Activated CD4-positive, CD25-positive, alpha-beta regulatory T cell treated with anti-CD3 and anti-CD28 coated beads, Interleukin-2, amount 50 U/mL, for 24 hours (primary cell): Measurements from ENCODE around the gene TSG101.

Experiments
- ATAC-seq, 2 donors: fragments of 150-1000 bp; cut with Tn5 transposase; one replicate each; pipeline ENCODE4 v1.10.0; 2021; ENCODE audit warnings: mild to moderate bottlenecking in 1 of 2, moderate library complexity in 1 of 2

TSG101 gene

DNA sequence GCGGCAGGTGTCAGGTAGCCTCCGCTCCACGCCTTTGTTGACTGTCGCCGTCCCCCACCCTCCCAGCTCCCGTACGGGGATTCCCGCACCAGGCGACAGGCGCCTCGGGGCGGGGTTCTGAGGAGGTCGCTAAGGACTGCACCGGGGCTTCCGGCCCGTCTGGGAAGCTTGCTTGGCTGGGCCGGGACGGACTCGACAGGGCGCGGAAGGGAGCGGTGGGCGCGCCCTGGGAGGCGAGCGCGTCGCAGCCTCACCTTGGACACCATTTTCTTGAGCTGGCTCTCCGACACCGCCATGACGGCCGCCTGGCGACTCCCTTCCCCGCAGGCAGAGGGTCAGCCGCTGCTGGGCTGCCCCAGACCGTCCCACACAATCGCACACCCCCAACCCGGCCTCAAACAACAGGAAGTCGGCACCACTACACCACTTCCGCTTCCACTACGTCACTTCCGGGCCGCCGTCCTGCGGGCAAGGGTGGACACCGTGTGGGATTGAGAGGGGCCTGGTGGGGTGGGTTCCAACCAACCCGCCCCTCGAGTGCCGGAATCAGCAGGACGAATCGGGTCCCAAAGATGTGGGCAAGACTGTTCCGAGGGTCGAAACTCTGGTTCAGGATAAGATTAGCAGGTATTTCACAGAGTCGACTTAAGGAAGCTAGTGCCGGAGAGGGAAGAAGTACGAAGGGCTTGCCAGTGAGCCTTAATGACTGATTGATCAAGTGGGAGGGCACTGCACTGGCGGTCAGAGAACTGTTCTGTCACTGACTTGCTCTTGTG, at the start of gene TSG101:
TSG101 (minus strand) TSS at position 422 of the 776 bp plus-strand sequence; CDS start at position 296, 126 bp downstream.
- peak; percentile 91 to 94 for ATAC-seq

DNA sequence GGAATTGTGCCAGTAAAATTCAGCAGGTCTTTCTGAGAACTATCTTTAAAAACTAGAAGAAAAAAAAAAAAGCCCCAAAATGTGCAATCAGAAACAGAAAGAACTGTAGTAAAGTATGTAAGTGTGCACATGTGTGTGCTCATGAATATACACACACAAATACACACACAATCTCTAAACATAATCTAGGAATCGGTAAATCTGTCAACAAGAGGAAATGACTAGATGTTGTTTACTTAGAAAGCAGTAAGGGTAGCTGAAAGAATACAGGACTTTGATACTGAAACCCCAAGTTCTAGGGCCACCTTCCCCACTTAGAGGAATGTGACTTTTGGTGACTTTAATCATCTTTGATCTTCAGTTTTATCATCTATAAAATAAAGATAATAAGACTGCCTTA, 48.6 kb upstream of the TSG101 start:
- no peak for ATAC-seq

DNA sequence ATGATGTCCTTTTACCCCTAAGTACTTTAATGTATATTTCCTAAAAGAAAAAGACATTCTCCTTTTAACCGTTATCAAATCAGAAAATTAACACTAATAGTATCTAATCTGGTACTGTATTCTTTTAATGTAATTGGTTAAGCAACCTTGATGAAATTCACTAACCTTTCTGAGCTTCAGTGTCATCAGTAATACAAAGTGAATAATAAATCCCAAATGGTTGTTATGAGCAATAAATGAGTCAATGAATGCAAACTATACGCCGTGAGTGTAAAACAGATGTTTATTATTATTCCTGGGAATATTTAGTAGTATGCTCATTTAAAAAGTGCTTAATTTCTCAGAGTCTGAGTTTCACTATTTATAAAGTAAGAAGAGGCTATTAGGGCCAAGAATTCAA, 40.3 kb upstream of the TSG101 start:
- no peak for ATAC-seq

DNA sequence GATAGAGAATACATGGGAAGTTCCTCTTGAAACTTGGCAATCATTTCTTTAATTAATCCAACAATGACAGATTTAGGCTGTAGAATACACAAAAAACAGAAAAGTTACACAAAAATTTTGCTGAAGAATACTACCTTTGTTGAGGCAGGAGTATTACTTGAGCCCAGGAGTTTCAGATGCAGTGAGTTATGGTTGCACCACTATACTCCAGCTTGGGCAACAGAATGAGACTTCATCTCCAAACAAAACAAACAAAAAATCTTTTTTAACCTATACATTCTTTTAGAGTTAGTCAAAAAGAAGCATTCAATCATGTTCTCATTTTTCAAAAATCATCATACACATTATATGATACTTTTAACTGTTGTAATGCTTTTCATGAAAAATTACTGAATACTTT, 39.7 kb upstream of the TSG101 start:
- ATAC-seq: no peak

GRCh38 chr11:18564149-18564548, 37.4 kb upstream of the TSG101 start:
- ATAC-seq: no peak

GRCh38 chr11:18563090-18563730, 36.5 kb upstream of the TSG101 start:
- ATAC-seq: no peak

DNA sequence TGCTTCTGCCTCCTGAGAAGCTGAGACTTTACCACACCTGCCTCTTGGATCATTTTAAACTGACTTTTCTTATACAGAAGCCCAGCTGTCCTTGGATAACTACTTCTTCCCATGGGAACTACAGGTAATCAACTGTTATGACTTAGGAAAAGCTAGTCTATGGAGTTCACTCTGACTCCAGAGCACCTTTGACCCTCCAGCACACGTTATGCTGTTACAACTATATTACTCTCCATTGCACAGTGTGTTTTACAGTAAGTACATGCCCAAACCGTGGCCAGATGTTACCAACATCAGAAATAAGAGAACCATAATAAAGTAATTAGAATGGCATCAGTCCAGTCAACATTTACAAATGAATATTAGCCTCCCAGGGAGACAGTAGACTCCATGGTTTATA, 21.3 kb upstream of the TSG101 start:
- ATAC-seq: no peak

- ATAC-seq: peak in 1 of 2 donors; percentile 58
Observed at GRCh38 chr11:18540207-18541009, 13.7 kb upstream of the TSG101 start.

DNA sequence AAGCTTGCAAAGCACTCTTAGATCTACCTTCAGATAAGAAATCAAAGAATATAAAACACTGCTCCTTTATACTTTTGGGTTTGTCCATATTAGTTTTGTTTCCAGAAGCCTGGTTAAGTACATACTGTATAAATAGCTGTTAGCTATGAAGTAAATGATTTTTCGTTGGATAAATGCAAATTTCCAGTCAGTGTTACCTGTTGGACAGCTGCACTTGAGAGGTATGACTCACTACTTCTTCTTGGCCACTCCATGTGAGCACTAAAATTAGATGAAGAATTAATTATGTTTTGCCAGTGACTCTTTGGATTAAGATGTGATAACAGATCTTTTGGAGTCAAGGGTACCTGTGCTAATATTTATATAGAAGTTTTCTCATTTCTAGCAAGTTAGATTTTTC, 9.5 kb upstream of the TSG101 start:
- ATAC-seq: no peak

GRCh38 chr11:18534245-18534644, 7.5 kb upstream of the TSG101 start:
- no peak for ATAC-seq

DNA sequence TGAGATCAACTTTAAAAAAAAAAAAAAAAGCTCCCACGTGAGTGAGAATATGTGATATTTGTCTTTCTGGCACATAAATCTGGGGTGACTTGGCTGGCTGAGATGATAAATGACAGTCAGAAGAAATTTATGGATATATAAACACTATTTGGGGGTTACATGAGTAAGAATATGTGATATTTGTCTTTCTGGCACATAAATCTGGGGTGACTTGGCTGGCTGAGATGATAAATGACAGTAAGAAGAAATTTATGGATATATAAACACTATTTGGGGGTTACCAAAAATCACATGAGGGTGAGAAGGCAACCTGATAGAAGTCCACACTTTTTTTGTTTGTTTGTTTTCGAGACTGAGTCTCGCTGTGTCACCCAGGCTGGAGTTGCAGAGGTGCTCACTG, 6.6 kb upstream of the TSG101 start:
- ATAC-seq: no peak

DNA sequence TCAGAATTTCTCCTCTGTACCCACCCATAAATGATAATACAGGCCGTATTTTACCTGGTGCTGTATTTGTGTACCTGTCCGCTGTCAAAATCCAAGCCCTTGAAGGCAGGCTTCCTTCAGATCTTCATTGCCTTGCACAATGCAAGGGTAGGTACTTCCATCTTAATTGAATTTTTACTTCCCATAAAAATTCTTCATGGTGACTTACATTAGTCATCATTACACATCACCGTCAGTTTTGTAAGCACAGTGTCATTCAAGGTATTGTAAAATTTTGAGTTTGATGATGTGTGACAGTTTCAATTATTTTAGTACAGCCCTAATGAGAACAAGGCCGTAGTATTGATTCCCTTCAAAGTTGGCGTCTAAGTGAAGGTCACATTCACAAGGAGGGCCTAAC, 770 bp upstream of the TSG101 start:
- peak in 1 of 2 donors; percentile 11 for ATAC-seq

GRCh38 chr11:18526130-18526520, 617 bp downstream of the TSG101 start:
- no peak for ATAC-seq

DNA sequence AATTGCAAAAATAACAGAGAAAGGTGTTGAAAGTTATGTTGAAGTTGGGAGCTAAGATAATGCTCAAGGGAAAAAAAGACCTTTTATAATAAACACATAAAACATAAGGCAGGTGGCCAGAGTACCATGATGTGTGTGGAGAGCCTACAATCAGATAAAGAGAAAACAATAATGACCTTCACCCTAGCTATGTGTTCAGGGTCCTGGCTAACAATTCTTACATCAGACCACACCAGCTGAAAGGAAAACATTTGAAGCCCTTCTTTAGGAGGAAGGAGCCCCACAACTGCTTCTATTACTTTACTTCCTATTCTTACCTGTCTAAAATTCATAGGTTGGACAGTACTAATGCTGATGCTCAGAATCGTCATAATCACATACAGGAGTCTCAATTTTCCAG, 2.5 kb downstream of the TSG101 start:
- no peak for ATAC-seq

DNA sequence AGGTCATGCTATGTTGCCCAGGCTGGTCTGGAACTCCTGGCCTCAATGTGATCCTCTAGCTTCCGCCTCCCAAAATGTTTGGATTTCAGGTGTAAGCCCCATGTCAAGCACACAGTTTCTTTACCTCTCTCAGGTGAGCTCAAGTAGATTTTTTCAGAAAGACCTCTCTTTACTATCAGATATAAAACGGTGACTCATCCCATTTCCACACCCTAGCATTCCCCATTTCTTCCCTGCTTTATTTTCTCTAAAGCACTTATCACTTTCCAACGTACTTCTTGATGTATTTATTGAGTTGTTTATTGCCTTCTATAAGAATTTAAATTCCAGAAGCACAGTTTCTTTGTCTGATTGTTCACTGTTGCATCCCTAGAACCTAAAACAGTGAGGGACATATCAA, 3.7 kb downstream of the TSG101 start:
- no peak for ATAC-seq

- no peak for ATAC-seq
Observed at GRCh38 chr11:18522388-18522787, 4.4 kb downstream of the TSG101 start.

GRCh38 chr11:18521122-18521521, 5.6 kb downstream of the TSG101 start:
- no peak for ATAC-seq

GRCh38 chr11:18502352-18502751, 24.4 kb downstream of the TSG101 start:
- no peak for ATAC-seq

GRCh38 chr11:18501629-18502028, 25.1 kb downstream of the TSG101 start:
- ATAC-seq: no peak

GRCh38 chr11:18498039-18498438, 28.7 kb downstream of the TSG101 start:
- ATAC-seq: no peak

DNA sequence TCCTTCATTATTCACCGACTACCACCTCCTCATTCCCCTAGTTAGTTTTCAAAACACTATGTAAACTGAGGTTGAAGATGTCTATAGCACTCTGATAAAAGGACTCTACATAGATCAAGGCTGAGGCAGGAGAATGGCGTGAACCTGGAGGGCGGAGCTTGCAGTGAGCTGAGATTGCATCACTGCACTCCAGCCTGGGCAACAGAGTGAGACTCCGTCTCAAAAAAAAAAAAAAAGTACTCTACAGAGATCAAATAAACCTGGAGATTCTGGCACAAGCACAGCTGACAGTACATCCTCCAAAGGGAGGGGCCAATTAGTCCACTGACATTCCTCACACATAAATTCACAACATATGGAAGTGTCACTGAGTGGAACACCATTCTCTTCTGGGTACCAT, 31.0 kb downstream of the TSG101 start:
- ATAC-seq: no peak

DNA sequence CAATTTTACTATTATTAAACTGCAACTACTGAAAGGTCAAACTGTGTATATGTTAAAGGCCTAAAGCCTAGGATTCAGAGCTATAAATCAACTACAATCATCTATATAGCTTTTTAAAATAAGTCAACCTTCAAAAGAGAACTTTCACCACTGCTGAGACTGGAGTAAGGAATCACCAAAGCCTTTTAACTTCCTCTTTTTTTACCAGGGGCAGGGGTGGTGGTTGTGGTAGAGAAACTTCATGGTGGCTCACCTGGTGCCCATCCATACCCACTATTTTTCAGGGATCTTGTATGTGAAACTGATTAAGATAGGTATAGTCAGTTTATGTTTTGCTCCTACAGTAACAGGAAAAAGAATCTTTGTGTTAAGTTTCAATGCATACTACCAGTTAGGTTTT, 31.5 kb downstream of the TSG101 start:
- ATAC-seq: no peak

GRCh38 chr11:18493310-18493709, 33.4 kb downstream of the TSG101 start:
- no peak for ATAC-seq

GRCh38 chr11:18492888-18493287, 33.9 kb downstream of the TSG101 start:
- no peak for ATAC-seq
